Measurements from ENCODE around the gene OR10K2. TPM values are rescaled to one million over a fixed set of nuclear protein-coding genes. Genes with fewer than 3 reads are reported as not detected.

Gene OR10K2
- polyA plus RNA-seq, 1 of the 3 experiments (the other 2 are of a cell fraction): not detected

DNA sequence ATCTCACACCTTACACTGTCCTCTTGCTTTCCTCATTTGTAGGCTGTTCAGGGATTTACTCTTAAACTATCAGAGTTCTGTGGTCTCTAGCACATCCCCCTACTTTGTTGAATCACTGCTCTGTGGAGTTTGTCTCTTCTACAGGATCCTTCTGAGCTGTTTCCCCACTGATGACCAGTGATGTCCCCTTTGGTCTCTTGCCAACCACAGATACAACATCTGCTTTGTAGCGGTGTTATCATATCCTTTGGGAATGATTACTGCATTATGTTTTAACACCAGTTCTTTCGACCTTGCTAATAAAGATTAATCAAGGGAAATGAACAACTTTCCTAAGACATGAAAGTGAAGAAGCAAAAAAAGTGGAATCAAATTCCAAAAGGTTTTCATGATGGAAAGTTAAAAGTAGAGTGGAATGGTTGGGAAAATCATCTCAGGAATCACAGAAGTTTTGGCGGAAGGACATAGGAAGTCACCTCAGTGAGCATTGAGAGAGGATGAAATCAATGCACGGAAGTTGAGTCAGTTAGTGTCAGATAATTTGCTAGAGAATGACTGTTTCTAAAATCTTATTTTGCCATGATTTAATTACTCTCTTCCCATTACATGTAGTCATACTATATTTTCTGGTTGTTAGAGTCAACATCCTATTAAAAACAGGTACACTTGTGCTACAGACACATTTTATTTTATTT, 11.2 kb downstream of the OR10K2 start:
- Histone ChIP-seq H3K9me3 (no peaks in the 10 kb centered on the region), H3K27ac (ENCODE audit: low read depth in 2 of 2, low read length in 1 of 2) (no peak overlapping the region), H4K20me1 (ENCODE audit: insufficient read depth) (no peaks in the 10 kb centered on the region), H3K9me2 (no peaks in the 10 kb centered on the region), H3K36me3 (replicated peaks in 1 of 2; ENCODE audit: control insufficient read depth in 1 of 2, insufficient read depth in 2 of 2, low read length in 1 of 2) (no peaks in the 10 kb centered on the region), H3K4me2 (no peak overlapping the region), H3F3A (replicated peaks; ENCODE audit: insufficient read depth) (no peaks in the 10 kb centered on the region), H3K4me3 (ENCODE audit: low read depth in 2 of 2, low read length in 1 of 2) (no peak overlapping the region), H2AFZ (ENCODE audit: low read depth) (no peak overlapping the region), H3K4me1 (ENCODE audit: control insufficient read depth in 1 of 2, insufficient read depth in 2 of 2, low read depth in 1 of 2, low read length in 1 of 2) (no peaks in the 10 kb centered on the region), H3K9ac (no peak overlapping the region), H3K27me3 (ENCODE audit: insufficient read depth) (no peaks in the 10 kb centered on the region), H3K79me2 (ENCODE audit: insufficient read depth) (no peaks in the 10 kb centered on the region)
- 10% methylated on average over 4 of the region's 4 CpGs for WGBS (ENCODE audit: low lambda C conversion rate)
- no peak for DNase-seq
- TF ChIP-seq POLR2AphosphoS5 (IDR thresholded peaks at IDR 0.05; ENCODE audit: low read depth, low read length) (no peak), YY1 (IDR thresholded peaks at IDR 0.05; ENCODE audit: low read depth) (no peak), NRF1 (IDR thresholded peaks at IDR 0.05; ENCODE audit: low read depth, low read length) (no peak), FOXJ3 (CRISPR knock-in tag; IDR thresholded peaks at IDR 0.05) (no peak), RCOR1 (IDR thresholded peaks at IDR 0.05; ENCODE audit: low read length) (no peak), JUND (IDR thresholded peaks at IDR 0.05) (no peak), RXRA (IDR thresholded peaks at IDR 0.05; ENCODE audit: borderline replicate concordance, low read depth) (no peak), CTCF (IDR thresholded peaks at IDR 0.05) (no peak)
- ChIA-PET POLR2A (no interaction called here), CTCF (no interaction called here)

GRCh38 chr1:158407092-158407491, 18.9 kb downstream of the OR10K2 start:
- WGBS (ENCODE audit: low lambda C conversion rate): 7% methylated on average over 5 of the region's 5 CpGs
- no peaks in the 10 kb centered on the region for H3K79me2 ChIP-seq (ENCODE audit: insufficient read depth)
- no peak overlapping the region for H3K9ac ChIP-seq
- ChIA-PET POLR2A (no interaction called here), CTCF (no interaction called here)
- no peak overlapping the region for H3K4me3 ChIP-seq (ENCODE audit: low read depth in 2 of 2, low read length in 1 of 2)
- TF ChIP-seq JUND (IDR thresholded peaks at IDR 0.05): no peak
- no peak for TF ChIP-seq TEAD4 (IDR thresholded peaks at IDR 0.05; ENCODE audit: borderline replicate concordance, insufficient read depth)
- TF ChIP-seq GATA2 (CRISPR knock-in tag; IDR thresholded peaks at IDR 0.05): no peak
- no peak for TF ChIP-seq CTCF (IDR thresholded peaks at IDR 0.05)
- TF ChIP-seq EP300 (IDR thresholded peaks at IDR 0.05; ENCODE audit: borderline replicate concordance in 1 of 2, low read depth in 1 of 2, low read length in 1 of 2): no peak
- TF ChIP-seq, protein P1, sequence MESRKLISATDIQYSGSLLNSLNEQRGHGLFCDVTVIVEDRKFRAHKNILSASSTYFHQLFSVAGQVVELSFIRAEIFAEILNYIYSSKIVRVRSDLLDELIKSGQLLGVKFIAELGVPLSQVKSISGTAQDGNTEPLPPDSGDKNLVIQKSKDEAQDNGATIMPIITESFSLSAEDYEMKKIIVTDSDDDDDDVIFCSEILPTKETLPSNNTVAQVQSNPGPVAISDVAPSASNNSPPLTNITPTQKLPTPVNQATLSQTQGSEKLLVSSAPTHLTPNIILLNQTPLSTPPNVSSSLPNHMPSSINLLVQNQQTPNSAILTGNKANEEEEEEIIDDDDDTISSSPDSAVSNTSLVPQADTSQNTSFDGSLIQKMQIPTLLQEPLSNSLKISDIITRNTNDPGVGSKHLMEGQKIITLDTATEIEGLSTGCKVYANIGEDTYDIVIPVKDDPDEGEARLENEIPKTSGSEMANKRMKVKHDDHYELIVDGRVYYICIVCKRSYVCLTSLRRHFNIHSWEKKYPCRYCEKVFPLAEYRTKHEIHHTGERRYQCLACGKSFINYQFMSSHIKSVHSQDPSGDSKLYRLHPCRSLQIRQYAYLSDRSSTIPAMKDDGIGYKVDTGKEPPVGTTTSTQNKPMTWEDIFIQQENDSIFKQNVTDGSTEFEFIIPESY (IDR thresholded peaks at IDR 0.05; ENCODE audit: borderline replicate concordance, low read depth): no peak
- TF ChIP-seq NRF1 (IDR thresholded peaks at IDR 0.05; ENCODE audit: low read depth, low read length): no peak
- H3K4me2 ChIP-seq: no peak overlapping the region
- DNase-seq: no peak
- H3K9me2 ChIP-seq: no peaks in the 10 kb centered on the region
- no peaks in the 10 kb centered on the region for H3F3A ChIP-seq (replicated peaks; ENCODE audit: insufficient read depth)
- no peaks in the 10 kb centered on the region for H3K9me3 ChIP-seq
- no peak overlapping the region for H2AFZ ChIP-seq (ENCODE audit: low read depth)
- no peaks in the 10 kb centered on the region for H4K20me1 ChIP-seq (ENCODE audit: insufficient read depth)
- H3K27me3 ChIP-seq (ENCODE audit: insufficient read depth): no peaks in the 10 kb centered on the region
- no peaks in the 10 kb centered on the region for H3K4me1 ChIP-seq (ENCODE audit: control insufficient read depth in 1 of 2, insufficient read depth in 2 of 2, low read depth in 1 of 2, low read length in 1 of 2)
- H3K27ac ChIP-seq (ENCODE audit: low read depth in 2 of 2, low read length in 1 of 2): no peak overlapping the region
- H3K36me3 ChIP-seq (replicated peaks in 1 of 2; ENCODE audit: control insufficient read depth in 1 of 2, insufficient read depth in 2 of 2, low read length in 1 of 2): no peaks in the 10 kb centered on the region

Data from SK-N-SH (cell line).